H54 (cell line): Measurements from ENCODE around the gene HP1BP3.

Source experiments
- DNase-seq: peaks from one replicate; pipeline ENCODE4 v3.0.0; 2011; ENCODE audit warnings: low spot score, mixed read lengths; ENCODE audit not compliant: insufficient read length
- FAIRE-seq: peaks from 3 replicates; lab custom pipeline; 2011; peaks lifted over from hg19 to GRCh38; lab: Jason Lieb, UNC
- POLR2A ChIP-seq: IDR thresholded peaks from 2 replicates; pipeline ENCODE4 v1.6.1; 2011; ENCODE audit warnings: low read depth, mild to moderate bottlenecking, low read length

HP1BP3 gene

DNA sequence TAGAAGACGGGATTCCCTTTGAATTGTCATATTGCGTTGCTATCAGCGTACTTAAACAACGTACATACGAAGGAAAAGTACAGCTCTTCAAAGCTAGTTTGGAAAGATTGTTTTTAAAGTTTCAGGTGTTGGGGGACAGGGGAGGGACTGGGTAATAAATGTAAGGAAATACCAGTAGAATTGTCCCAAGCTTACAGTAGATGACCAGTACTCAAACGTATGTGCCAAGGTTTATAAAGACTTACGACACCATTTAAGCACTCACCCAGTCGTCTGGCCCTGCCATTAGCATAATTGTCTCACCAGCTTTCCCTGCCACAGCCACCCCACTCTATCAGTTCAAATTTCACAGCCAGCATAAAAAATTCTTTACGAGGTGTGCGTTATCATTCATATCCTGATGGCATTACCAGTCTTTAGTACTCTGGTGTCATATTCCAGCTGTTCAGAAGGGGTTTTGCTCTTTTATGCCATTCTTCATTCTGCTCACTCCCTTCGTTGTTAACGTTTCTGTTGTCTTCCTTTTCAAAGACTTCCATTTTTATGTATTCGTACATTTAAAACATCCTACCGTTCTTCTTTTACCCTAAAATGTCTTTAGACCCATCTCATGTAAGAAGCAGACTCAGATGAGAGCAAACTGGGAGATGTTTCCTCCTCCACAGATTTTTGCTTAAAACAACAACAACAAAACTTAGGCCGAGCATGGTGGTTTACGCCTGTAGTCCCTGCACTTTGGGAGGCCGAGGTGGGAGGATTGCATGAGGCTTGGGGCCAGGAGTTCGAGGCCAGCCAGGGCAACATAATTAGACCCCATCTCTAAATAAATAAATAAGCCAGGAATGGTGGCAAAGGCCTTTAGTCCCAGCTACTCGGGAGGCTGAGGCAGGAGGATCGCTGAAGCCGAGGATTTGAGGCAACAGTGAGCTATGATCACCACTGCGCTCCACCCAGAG lies 1.0 kb upstream of the HP1BP3 start:
- FAIRE-seq = no peak

DNA sequence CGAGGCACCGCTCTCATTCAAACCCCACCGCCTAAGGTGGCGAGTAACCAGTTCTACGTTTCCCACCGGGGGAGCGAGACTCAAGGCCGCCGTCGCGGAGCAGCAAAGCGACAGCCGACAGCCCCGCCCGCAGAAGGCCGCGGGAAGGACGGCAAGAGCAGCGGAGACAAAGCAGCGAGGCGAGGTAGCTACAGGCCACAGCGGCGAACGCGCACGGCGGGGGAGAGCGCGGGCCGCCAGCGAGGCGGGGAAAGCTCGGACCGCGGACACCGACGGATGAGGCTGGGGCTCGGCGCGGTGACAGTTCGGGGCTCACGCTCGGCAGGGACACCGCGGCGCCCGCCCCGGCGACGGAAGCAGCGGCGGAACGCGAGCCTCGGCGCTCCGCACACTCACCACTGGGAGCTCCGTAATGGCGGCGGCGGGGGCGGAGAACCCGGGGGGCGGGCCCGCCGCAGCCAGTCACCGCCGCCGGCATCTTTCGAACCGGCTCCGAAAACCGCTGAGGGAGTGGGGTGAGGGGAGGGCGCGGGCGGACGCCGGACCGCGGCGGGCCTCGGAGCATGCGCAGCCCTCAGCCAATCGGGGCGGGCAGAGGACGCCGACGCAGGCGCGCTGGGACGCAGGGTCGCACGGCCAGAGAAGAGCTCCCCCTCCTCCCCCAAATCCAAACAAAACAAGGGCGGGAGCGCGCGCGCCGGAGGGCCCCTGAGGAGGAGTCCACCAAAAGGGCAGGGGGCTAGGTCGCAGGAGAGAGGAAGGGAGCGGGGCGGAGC lies 666 bp downstream of the HP1BP3 start:
- DNase-seq (peak; percentile 78), FAIRE-seq (no peak)
- peak; percentile 76 for TF ChIP-seq POLR2A

More for the DNA sequence above, 1.0 kb upstream of the HP1BP3 start:
- TF ChIP-seq POLR2A = no peak
- no peak for DNase-seq

DNA sequence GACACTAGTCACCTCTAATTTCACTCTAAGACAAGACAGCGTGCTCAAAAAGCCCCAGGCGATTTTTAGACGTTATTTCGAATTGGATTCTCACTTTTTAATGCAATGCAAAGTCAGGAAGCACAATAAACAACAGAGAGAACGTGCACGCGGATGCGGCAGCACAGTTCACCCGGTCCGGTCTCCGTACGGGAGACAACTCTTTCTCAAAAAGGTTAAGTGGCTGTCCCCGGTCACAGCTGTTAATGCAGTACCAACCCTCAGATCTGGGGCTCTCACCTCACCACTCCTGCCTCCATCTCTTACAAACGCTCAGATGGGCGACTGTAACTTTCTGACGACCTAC lies 1.2 kb downstream of the HP1BP3 start:
- TF ChIP-seq POLR2A = no peak
- FAIRE-seq = no peak
- no peak for DNase-seq

DNA sequence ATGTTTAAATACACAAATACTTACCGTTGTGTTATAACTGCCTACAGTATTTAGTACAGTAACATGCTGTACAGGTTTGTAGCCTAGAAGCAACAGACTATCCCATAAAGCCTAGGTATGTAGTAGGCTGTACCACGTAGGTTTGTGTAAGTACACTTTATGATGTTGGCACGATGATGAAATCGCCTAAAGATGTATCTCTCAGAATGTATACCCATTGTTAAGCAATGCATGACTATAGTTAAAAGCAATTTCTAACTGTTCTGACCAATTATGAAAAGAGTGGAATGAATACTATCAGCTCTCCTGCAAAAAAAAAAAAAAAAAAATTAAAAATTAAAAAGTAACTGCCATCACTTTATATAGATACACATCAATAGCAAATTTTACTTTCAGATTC lies 11.4 kb downstream of the HP1BP3 start:
- DNase-seq = no peak
- FAIRE-seq = no peak
- no peak for TF ChIP-seq POLR2A

DNA sequence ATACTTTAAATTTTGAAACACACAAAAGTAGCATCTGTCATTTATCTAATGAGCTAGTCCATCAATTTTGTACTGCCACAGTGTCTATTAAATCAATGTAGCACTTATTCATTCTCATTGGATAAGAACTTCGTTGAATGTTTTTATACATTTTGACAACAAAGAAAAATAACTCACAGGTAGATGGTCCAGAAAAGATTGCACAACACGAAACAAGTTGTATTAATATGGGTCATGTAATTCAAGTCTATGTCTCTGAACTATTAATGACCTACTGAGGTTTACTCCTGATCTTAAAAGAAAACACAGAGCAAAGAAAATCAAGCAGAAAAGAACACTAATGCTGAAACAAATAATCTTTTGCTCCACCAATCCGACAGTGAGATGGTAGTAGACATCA lies 15.3 kb downstream of the HP1BP3 start:
- DNase-seq (no peak), FAIRE-seq (no peak)
- TF ChIP-seq POLR2A = no peak

DNA sequence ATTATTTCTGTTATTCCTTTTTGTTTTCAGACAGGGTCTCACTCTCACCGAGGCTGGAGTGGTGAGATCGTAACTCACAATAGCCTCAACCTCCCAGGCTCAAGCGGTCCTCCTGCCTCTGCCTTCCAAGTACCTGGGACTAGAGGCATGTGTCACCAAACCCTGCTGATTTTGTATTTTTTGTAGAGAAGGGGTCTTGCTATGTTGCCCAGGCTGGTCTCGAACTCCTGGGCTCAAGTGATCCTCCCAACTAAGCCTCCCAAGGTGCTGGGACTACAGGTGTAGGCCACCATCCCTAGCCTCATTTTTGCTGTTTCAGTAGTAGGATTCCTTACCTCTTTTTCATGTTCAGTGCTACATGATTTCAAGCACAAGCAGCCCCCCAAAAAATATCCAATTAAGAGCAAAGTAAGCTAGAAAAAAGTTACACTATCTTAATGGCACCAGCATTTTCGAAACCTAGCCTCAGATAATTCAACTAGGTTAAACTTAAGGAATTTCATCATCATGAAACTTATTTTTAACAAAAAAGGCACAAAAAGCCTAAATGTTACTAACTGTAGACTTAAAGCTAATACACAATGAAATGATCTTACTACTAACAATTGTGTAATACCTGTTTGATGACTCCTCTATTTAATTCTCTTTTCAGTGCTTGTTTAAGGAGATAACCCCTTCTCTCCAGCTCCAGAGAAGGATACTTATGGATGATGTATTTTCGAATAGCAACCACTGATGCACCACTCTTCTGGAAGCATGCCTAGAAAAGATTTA lies 16.6 kb downstream of the HP1BP3 start:
- TF ChIP-seq POLR2A = no peak
- DNase-seq (no peak), FAIRE-seq (no peak)

DNA sequence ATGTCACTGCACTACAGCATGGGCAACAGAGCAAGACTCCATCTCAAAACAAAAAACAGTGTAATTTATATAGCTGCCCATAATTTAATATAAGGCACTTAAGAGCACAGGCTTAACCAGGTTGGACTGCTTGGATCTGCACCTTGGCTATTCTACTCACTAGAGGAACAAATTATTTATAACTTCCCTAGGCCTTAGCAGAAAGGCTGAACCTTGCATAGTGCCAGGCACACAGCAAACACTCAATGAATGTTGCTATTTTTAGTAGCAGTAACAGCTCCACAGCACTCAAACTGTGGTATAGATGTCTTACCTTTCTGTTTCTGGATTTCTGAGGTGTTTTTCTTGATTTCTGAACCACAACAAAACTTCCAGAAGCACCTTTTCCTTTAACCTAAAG lies 19.8 kb downstream of the HP1BP3 start:
- no peak for TF ChIP-seq POLR2A
- FAIRE-seq = no peak
- DNase-seq = no peak

DNA sequence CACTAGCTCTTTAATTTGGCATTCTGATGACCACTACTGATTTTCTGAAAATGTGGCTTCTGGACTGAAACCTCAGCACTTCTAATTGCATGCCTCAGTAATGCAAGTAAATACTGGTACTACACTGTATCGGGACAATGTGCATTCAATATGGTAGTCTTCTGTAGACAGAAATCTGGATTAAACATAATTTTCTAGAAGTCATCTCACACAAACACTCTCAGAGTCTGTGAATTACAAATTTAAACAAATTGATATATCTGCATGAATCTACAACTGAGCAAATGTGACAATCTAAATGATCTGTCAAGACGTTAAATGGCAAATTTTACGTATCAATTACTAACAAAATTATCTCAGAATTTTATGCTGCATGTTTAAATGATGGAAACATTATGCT lies 23.7 kb downstream of the HP1BP3 start:
- TF ChIP-seq POLR2A = no peak
- no peak for DNase-seq
- no peak for FAIRE-seq

DNA sequence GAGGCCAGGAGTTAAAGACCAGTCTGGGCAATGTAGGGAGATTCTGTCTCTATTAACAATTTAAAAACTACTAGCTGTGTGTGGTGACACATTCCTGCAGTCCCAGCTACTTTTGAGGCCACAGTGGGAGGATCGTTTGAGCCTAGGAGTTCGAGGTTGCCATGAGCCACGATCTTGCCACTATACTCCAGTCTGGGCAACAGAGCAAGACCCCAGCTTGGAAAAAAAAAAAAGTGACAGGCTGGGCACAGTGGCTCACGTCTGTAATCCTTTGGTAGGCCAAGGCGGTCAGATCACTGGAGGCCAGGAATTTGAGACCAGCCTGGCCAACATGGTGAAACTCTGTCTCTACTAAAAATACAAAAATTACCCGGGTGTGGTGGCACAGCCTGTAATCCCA lies 26.8 kb downstream of the HP1BP3 start:
- no peak for FAIRE-seq
- no peak for TF ChIP-seq POLR2A

DNA sequence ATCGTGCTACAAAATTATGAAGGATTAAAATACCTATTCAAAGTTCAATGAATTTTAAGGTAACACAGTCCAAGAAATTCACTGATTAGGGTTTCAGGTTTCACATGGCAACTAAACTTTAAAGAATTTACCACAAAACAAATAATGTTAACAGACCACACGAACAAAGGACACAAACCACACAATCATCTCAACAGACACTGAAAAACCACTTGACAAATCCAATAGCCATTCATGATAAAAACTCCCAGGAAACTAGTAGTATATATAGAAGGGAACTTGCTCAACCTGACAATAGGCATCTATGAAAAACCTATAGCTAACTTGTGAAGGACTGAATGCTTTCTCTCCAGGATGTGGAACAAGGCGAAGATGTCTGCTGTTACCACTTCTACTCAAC lies 33.5 kb downstream of the HP1BP3 start:
- DNase-seq = no peak
- no peak for FAIRE-seq
- no peak for TF ChIP-seq POLR2A

More for the DNA sequence above, 26.8 kb downstream of the HP1BP3 start:
- no peak for DNase-seq

DNA sequence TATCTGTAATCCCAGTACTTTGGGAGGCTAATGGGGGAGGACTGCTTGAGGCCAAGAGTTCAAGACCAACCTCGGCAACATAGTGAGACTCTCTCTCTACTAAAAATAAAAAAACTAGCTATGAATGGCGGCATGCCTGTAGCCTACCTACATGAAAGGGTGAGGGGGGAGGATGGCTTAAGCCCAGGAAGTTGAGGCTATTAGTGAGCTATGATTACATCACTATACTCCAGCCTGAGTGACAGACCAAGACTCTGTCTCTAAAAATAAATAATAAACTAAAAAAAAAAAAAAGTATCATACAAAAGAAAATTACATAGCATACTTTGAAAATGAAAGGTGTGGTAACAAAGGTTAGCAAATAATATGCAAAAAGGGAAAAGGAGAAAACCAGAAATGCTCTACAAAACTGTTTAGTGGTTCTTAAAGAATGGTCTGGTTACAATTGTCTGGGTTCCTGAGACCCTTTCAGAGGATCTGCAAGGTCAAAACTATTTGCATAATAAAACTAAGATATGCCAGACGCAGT lies 35.6 kb downstream of the HP1BP3 start:
- TF ChIP-seq POLR2A = no peak
- FAIRE-seq (no peak), DNase-seq (no peak)

DNA sequence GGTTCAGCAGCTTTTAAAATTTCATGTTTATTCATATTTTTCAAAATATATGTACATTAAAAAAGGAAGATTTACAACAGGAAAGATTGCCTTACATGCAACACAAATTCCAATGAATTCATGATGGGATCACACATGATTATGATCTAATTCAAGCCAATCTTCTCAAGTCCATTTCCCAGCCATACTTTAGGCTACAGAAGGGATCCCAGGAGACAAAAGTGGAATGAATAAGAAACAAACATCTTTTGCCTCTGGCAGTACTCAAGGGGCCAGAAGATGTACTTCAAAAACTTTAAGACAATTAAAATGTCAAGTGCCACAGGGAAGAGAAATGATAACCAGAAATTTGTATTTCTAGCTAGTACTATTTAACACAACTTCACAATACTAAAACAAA lies 44.4 kb downstream of the HP1BP3 start:
- FAIRE-seq = no peak
- DNase-seq = no peak

DNA sequence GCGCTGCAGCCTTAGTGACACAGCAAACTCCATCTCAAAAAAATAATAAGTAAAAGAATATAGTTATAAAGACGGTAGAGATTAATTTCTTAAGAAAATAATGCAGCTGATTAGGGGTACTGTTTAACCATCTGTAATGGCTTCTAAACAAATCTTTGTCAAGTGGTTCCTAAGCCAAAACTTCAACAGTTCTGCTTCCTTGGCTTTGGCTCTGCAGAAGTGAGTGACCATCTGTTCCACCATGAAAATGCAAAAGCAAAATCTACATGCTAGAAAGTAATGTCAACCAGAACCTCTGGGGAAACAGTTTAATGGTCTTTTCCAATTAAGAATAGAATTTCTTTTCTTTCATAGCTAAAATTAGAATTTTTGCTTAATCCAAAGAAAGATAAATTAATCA lies 46.3 kb downstream of the HP1BP3 start:
- TF ChIP-seq POLR2A = no peak
- no peak for FAIRE-seq
- no peak for DNase-seq

More for the DNA sequence above, 44.4 kb downstream of the HP1BP3 start:
- TF ChIP-seq POLR2A = no peak

DNA sequence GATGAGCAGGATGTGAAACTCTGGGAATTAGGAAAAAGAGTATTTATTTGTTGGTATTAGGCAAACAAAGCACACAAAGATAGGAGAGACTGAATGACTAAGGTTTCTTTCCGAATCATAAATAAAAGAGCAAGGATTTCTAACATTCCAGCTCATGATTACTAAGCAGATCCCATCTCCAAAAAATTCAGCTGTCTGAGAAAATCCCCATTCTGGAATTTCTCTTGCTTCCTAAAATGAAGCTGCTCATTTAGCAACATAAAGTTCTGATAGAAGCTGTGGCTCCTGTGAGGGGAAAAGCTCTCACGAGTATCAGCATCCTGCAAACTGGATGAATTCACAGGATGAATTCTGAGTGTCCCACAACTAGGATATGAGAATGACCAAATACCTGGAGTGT lies 47.9 kb downstream of the HP1BP3 start:
- no peak for TF ChIP-seq POLR2A
- FAIRE-seq (peak; percentile 11), DNase-seq (no peak)
